Mucosa of stomach (tissue), 1 donor: Measurements from ENCODE around the gene DNAJB14.
"Not testable (repeated sequence)": the region's sequence is repeated elsewhere in the genome, so short reads cannot be mapped to it uniquely, and the experiment has no call there.

Experiments used
- H3K27me3 ChIP-seq: one replicate; pipeline ENCODE4 v1.7.0; 2013; ENCODE audit warnings: mild to moderate bottlenecking, low read length; ENCODE audit not compliant: control insufficient read depth, insufficient read depth
- H3K36me3 ChIP-seq: one replicate; pipeline ENCODE4 v1.7.0; 2013; ENCODE audit warnings: low read length; ENCODE audit not compliant: control insufficient read depth, insufficient read depth
- H3K4me1 ChIP-seq: one replicate; pipeline ENCODE4 v1.7.0; 2013; ENCODE audit warnings: mild to moderate bottlenecking, low read length; ENCODE audit not compliant: control insufficient read depth, insufficient read depth
- H3K4me3 ChIP-seq: one replicate; pipeline ENCODE4 v1.7.0; 2013; ENCODE audit warnings: low read length
- H3K9ac ChIP-seq: one replicate; pipeline ENCODE4 v1.7.0; 2013; ENCODE audit warnings: mild to moderate bottlenecking, low read length, moderate library complexity
- H3K9me3 ChIP-seq: one replicate; pipeline ENCODE4 v1.7.0; 2013; ENCODE audit warnings: mild to moderate bottlenecking, low read length, moderate library complexity; ENCODE audit not compliant: control insufficient read depth
- donor health status: Pancreatic carcinoma.

Gene DNAJB14

DNA sequence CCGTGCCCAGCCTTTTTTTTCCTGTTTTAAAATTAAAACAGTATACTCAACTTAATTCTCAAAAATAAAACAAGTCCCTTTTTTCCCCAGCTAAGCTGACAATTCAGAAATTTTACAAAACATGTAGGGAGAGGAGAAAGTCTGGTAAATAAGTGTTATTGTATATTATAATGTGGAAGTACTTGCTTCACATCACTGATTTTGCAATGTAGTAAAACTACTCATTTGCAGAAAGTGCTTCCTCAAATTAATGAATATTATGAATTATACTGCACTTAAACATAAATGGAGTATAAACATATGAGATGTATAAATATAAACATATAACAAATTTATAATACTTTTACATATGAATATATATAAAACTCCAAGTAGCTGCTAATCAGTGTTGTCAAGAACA is 15.3 kb upstream of the DNAJB14 start:
- no peaks in the 10 kb centered on the region for H3K9me3 ChIP-seq
- no peak overlapping the region for H3K4me3 ChIP-seq
- no peaks in the 10 kb centered on the region for H3K4me1 ChIP-seq
- no peaks in the 10 kb centered on the region for H3K36me3 ChIP-seq
- H3K9ac ChIP-seq: no peak overlapping the region
- H3K27me3 ChIP-seq: no peaks in the 10 kb centered on the region

DNA sequence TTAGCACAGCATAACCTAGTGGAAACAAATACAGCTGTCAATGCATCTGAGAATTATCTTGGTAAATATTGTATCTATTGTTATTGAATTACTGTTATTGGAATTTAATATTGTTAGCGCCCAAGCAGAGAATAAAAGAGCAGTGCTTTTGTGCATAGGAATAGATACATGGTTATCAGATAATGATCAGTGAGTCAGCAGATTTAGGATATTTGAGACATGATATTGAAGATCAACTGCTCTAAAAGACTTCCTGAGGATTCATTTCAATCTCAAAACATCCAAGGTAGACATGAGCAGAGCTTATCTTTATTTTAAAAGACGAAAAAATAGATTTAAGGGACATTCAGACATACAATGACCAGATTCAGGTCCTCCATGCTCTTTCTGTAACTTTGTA is 14.2 kb upstream of the DNAJB14 start:
- Histone ChIP-seq H3K36me3 (no peaks in the 10 kb centered on the region), H3K27me3 (no peaks in the 10 kb centered on the region), H3K9ac (no peak overlapping the region), H3K9me3 (no peaks in the 10 kb centered on the region), H3K4me1 (no peaks in the 10 kb centered on the region), H3K4me3 (no peak overlapping the region)

DNA sequence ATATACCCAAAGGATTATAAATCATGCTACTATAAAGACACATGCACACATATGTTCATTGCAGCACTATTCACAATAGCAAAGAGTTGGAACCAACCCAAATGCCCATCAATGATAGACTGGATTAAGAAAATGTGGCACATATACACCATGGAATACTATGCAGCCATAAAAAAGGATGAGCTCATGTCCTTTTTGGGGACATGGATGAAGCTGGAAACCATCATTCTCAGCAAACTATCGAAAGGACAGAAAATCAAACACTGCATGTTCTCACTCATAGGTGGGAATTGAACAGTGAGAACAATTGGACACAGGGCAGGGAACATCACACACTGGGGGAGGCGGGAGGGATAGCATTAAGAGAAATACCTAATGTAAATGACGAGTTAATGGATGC is 11.8 kb upstream of the DNAJB14 start:
- H3K4me1 ChIP-seq, H3K9me3 ChIP-seq, H3K27me3 ChIP-seq, H3K9ac ChIP-seq, H3K4me3 ChIP-seq, H3K36me3 ChIP-seq: not testable (repeated sequence)

DNA sequence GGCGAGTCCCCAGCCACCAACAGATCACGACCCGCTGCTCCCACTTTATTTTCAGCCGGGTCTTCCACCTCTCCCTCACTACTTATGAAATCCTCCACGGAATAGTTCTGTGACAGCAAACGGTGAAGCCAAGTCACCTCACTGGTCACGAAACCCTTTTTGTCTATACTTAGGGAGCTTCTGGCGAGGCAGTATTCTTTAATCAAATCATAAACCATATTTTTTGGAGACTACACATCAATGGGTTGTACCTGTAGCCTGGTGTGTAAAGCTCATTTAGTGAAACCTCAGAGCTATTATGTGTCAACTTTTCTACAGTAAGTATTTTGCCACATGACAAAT is 4.5 kb upstream of the DNAJB14 start:
- Histone ChIP-seq H3K9ac (peak overlapping the region; percentile 80), H3K4me1 (peaks cover 9% of the 10 kb centered on the region), H3K9me3 (no peaks in the 10 kb centered on the region), H3K36me3 (no peaks in the 10 kb centered on the region), H3K4me3 (peak overlapping the region; percentile 70), H3K27me3 (no peaks in the 10 kb centered on the region)

DNA sequence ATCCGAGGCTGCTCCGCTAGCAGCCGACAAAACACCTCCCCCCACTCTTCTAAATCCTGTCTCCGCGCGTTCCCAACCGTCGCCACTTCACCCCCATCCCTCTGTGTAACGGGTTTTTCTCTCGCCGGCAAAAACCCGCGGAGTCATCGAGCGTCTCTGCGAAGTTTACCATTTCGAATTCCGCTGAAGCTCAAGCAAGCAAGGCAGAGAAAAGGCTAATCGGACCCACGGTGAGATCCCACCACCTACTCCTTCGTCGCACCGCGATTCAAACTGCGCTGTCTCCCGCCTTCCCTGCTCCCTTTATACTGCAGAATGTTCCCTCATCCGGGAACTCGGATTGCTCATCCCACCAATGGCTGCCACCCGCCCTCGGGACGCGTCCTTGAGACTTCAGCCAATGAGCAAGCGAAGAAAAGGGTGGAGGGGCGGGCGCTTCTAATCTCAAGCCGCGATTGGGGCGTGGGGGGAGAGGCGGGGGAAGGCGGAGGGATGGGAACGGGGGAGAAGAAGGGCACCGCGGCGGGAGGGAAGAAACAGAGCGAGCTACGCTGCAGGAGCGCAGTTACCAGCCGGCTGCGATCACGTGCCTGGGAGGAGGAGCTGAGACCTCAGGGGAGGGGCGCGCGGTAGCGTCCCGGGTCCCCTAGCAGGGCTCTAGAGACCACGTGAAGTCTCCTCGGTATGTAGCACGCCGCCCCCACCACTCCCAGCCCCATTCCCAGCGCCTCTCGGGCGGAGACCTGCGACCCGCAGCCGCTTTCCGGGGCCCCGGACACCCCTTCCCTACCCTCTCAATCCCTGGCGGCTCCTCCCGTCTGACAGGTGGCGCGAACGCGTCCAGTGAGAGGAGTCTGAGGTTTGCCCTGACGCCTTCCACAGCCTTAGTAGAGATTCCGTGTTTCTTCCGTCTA is 3.8 kb upstream of the DNAJB14 start, which contains the start of gene H2AZ1:
TSS of gene H2AZ1 (minus strand) at position 277 of the 914 bp plus-strand sequence. CDS start at position 172, 105 bp downstream.
- Histone ChIP-seq H3K9ac (peak within 1 kb of the TSS; percentile 80), H3K36me3 (no peaks in the 10 kb centered on the region)

DNA sequence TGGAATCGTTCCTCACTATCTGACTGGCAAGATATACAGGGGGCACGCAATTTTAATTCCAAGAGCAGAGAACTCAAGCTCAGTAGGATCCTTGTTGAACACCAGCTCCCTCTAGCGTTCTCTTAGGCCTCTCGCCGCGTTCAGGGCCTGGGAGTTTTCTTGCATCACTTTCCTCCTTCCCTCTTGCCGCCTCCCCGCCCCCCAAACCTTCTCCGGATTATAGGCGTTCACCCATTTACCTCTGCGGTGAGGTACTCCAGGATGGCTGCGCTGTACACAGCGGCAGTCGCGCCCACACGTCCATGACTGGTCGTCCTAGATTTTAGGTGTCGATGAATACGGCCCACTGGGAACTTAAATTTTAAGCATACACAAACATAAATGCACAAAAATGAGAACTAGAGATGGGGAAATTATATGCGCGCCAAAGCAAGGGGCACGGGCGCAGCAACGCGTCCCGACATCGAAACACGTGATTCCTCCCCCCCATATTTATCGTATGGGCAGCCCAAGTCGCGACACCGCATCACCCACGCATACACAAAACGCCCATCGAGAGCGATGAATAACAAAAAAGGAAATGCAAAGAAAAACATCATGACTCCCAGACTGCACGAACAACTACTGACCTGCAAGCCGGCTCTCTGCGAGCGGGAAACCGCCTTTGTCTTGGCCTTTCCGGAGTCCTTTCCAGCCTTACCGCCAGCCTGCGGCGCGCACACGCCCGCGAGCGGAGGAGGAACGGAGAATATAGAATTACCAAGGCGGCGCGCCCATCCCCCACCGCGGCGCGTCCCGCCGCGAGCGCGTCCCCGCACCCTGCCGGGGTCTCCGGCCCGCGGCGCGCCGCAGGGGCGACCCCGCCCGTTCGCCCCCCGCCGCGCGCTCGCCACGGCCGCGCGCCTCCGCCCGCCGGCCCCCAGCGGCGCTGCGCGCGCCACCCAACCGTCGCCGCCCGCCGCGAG is 2.9 kb upstream of the DNAJB14 start:
- Histone ChIP-seq H3K27me3 (no peaks in the 10 kb centered on the region), H3K4me1 (peaks cover 17% of the 10 kb centered on the region), H3K4me3 (peak overlapping the region; percentile 70), H3K36me3 (no peaks in the 10 kb centered on the region), H3K9me3 (no peaks in the 10 kb centered on the region), H3K9ac (peak overlapping the region; percentile 78)

More for the DNA sequence above, 3.8 kb upstream of the DNAJB14 start, which contains the start of gene H2AZ1:
- H3K4me1 ChIP-seq: peaks cover 10% of the 10 kb centered on the region
- no peaks in the 10 kb centered on the region for H3K27me3 ChIP-seq
- H3K4me3 ChIP-seq: peak within 1 kb of the TSS; percentile 70
- H3K9me3 ChIP-seq: no peaks in the 10 kb centered on the region

DNA sequence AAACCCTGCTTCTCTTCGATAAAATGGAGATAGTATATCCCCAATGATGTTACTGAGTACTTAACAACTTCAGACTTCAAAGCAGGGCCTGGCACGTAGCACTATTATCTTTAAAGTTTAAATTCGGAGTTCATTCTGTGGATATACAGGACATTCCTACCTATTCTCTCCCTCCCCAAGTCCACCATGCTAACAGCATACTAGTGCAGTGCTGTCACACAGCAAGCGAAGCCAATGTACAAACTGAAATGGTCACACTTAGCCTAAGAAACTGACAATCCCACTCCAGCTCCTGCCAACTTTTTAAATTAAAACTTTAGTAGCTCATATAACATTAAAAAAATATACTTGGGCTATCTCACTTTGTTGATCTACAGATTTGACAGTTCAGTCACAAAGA is 1.2 kb upstream of the DNAJB14 start:
- H3K4me3 ChIP-seq: no peak overlapping the region
- no peaks in the 10 kb centered on the region for H3K27me3 ChIP-seq
- H3K9me3 ChIP-seq: no peaks in the 10 kb centered on the region
- no peaks in the 10 kb centered on the region for H3K36me3 ChIP-seq
- peaks cover 17% of the 10 kb centered on the region for H3K4me1 ChIP-seq
- peak overlapping the region; percentile 92 for H3K9ac ChIP-seq

DNA sequence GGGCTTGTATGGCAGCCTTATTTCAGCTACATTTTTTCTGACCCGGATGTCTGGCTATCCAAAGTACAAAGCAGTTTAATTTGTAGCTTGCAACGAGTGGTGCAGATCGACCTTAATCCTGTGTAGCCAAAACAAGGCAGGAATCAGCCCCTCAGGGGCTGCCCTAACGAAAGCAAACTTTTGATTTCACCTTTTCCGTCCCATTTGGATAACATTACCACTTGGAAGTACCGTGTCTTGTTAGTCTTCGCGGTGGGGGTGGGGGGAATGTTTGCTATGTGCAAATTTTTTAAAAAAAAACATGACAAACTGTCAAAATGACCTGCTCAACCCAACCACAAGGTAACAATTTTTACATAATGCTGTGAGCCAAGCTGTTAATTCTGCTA is 766 bp upstream of the DNAJB14 start:
- Histone ChIP-seq H3K9ac (peak overlapping the region; percentile 92), H3K27me3 (no peaks in the 10 kb centered on the region), H3K4me1 (peaks cover 17% of the 10 kb centered on the region), H3K4me3 (peak overlapping the region; percentile 71), H3K9me3 (no peaks in the 10 kb centered on the region), H3K36me3 (no peaks in the 10 kb centered on the region)

DNA sequence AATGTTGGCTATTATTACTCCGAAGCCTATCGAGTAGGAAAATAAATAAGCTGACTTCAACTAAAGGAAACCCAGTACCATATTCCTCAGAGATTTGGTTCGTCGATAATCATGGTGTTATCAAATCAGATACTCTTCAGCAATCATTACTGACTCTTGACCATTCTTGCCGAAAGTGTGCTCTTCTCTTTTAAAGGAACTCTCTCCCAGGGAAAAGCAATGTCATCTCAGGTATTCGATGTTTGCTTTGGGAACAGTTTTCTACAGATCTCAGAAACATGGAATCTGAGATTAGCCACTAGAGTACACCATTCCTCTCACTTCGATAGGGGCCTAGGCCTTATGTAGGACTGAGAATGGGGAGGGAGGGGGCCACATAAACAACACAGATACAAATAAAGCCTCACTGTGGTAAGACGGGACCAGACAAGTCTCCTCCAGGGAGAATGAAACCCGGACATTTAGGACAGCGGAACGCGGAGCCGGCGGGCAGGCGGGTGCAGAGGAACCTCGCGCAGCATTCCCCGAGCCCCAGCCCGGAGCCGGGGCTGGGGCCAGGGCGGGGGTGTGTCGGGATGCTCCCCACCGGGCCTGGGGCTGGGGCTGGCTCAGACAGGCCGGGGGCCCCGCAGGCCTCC is 581 bp downstream of the DNAJB14 start:
- Histone ChIP-seq H3K9ac (peak overlapping the region; percentile 92), H3K4me1 (peaks cover 17% of the 10 kb centered on the region), H3K9me3 (no peaks in the 10 kb centered on the region), H3K27me3 (no peaks in the 10 kb centered on the region), H3K36me3 (no peaks in the 10 kb centered on the region), H3K4me3 (peak overlapping the region; percentile 60)

DNA sequence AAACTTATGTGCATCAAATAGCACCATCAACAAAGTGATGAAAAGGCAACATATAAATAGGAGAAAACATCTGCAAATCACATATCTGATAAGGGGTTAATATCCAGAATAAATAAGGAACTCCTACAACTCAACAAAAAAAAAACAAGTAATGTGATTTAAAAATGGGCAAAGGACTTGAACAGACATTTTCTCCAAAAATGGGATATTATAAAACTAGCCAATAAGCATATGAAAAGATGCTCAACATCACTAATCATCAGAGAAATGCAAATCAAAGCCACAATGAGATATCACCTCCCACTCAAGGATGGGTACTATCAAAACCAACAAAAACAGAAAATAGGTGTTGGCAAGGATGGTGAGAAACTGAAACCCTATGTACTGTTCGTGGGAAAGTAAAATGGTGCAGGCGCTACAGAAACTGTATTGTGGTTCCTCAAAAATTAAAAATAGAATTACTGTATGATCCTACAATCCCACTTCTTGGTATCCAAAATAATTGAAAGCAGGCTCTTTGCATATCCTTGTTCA is 2.4 kb downstream of the DNAJB14 start:
- Histone ChIP-seq H3K9me3 (no peaks in the 10 kb centered on the region), H3K4me3 (no peak overlapping the region), H3K36me3 (no peaks in the 10 kb centered on the region), H3K4me1 (peaks cover 17% of the 10 kb centered on the region), H3K27me3 (no peaks in the 10 kb centered on the region), H3K9ac (no peak overlapping the region)

DNA sequence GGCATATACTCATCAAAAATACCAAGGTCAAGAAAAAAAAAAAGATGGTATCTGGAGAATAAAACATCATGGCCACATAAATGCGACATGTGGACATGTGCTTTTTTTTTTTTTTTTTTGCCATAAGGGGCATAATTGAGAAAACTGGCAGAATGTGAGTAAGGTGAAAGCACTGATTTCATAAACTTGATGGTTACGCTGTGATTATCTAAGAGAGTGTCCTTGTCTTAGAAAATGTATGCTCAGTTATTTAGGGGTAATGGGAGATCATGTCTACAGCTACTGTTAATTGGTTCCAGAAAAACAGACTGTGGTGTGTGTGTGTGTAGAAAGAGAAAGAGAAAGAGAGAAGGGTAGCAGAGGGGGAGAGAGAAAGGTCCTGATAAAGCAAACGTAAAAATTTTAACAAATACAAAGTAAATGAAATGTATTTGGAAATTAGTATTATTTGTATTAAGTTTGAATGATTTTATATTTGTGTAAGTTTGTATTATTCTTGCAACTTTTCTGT is 8.1 kb downstream of the DNAJB14 start:
- Histone ChIP-seq H3K36me3 (no peaks in the 10 kb centered on the region), H3K9ac (no peak overlapping the region), H3K27me3 (no peaks in the 10 kb centered on the region), H3K4me3 (no peak overlapping the region), H3K9me3 (no peaks in the 10 kb centered on the region), H3K4me1 (no peaks in the 10 kb centered on the region)
